ENCODE results near the gene TOMM70. TPM values are rescaled to one million over a fixed set of nuclear protein-coding genes. Genes with fewer than 3 reads are reported as not detected.

Gene TOMM70
- total RNA-seq, 3 donors from 2014 or later, result 37.4 to 50.4 (median 44.2) TPM

DNA sequence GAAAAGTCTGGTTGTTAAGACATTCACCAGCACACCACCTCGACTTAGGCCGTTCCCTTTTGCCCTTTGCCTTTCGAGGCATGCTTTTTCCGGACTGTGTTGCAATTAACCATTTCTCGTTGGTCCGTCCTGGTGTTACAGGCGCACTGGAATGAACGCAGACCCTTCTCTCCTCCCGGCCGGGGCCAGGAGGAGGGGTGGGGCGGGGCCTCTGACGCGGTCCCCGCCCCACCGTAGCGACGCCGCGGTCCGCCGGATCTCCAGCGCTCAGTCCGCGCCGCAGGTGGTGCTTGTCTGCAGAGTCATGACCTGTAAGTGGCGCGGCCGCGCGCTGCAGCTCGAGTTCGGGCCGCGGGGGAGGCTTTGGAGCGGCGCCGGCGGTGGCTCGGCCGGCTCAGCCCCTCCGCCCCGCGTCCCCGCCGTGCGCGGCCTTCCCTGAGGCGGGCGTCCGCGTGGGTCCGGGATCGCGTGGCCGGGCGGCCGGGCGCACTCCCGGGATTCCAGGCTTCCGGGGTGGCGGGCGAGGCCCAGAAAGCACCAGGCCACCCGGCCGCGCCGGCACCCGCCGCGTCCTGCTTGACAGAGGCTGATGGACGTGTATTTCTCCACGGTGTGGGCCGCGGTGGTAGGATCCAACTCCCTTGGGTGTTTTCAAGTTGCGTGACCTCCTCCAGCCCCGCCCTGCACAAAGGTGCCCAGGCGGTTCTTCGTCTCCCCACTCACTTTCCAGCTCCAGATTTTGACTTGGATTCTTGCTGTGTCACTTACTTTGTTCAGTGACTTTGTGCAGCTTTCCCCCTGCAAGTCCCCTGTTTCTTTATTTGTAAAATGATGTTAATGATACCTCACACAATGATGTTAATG lies 66.2 kb downstream of the TOMM70 start, which contains the start of gene NIT2:
TSS of gene NIT2 (plus strand) at position 270 of the 864 bp plus-strand sequence. CDS start at position 305, 35 bp downstream.
- Histone ChIP-seq H3K4me3 (peak within 1 kb of the TSS; percentile 51), H3K9me3 (no peaks in the 10 kb centered on the region), H3K4me1 (ENCODE audit: low read depth) (no peaks in the 10 kb centered on the region), H3K36me3 (ENCODE audit: low read depth) (no peaks in the 10 kb centered on the region)
- TF ChIP-seq, protein P1, sequence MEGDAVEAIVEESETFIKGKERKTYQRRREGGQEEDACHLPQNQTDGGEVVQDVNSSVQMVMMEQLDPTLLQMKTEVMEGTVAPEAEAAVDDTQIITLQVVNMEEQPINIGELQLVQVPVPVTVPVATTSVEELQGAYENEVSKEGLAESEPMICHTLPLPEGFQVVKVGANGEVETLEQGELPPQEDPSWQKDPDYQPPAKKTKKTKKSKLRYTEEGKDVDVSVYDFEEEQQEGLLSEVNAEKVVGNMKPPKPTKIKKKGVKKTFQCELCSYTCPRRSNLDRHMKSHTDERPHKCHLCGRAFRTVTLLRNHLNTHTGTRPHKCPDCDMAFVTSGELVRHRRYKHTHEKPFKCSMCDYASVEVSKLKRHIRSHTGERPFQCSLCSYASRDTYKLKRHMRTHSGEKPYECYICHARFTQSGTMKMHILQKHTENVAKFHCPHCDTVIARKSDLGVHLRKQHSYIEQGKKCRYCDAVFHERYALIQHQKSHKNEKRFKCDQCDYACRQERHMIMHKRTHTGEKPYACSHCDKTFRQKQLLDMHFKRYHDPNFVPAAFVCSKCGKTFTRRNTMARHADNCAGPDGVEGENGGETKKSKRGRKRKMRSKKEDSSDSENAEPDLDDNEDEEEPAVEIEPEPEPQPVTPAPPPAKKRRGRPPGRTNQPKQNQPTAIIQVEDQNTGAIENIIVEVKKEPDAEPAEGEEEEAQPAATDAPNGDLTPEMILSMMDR (IDR thresholded peaks at IDR 0.05), result no peak
- intact Hi-C loops (cut with DNase I, micrococcal nuclease), result no loop called here
- ATAC-seq (peak; percentile 98), DNase-seq (peak; percentile 87 to 92 (median 88))

DNA sequence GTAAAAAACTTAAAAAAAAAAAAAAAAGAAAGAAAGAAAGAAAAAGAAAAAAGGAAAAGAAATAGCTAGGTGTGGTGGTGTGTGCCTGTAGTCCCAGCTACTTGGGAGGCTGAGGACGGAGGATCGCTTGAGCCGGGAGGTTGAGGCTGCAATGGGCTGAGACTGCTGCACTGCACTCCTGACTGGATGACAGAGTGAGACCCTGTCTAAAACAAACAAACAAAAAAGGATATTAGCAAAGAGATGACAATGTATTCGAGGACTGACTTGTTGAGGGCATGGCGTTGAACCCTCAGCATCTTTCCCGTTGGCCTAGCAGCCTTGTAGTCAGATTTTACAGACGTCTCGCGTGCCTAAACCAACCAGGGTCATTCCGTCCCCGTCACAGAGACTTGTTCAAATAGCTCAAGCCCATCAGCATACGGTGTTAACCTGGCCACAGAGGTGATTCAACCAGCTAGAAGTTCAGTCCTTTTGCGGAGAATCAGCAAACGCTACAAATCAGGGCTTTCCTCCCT lies 66.9 kb downstream of the TOMM70 start:
- peak overlapping the region; percentile 51 for H3K4me3 ChIP-seq
- no peaks in the 10 kb centered on the region for H3K4me1 ChIP-seq (ENCODE audit: low read depth)
- TF ChIP-seq, protein P1 (IDR thresholded peaks at IDR 0.05), result no peak
- intact Hi-C loops (cut with DNase I, micrococcal nuclease), result no loop called here
- DNase-seq (no peak), ATAC-seq (peak; percentile 7)
- H3K9me3 ChIP-seq, result no peaks in the 10 kb centered on the region
- no peaks in the 10 kb centered on the region for H3K36me3 ChIP-seq (ENCODE audit: low read depth)

DNA sequence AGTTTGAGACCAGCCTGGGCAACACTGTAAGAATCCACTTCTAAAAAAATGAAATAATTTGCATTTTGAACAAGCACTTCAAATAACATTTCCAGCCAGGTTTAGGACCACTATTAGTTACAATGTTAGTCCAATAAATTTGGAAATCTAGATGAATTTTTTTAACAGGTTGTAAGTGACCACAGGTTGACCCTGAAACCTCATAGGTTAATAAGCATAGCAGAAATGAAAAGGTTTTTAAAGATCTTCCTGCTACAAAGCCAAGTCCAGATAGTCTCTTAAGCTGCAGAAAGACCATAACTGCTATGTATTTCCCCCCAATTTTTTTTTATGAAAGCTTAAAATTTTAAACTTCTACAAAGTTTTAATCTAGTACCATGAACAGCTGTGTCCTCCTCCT lies 67.8 kb downstream of the TOMM70 start:
- ATAC-seq (no peak), DNase-seq (no peak)
- intact Hi-C loops (cut with DNase I, micrococcal nuclease), result no loop called here
- no peaks in the 10 kb centered on the region for H3K36me3 ChIP-seq (ENCODE audit: low read depth)
- no peaks in the 10 kb centered on the region for H3K9me3 ChIP-seq
- TF ChIP-seq, protein P1 (IDR thresholded peaks at IDR 0.05), result no peak
- no peaks in the 10 kb centered on the region for H3K4me1 ChIP-seq (ENCODE audit: low read depth)
- no peak overlapping the region for H3K4me3 ChIP-seq

DNA sequence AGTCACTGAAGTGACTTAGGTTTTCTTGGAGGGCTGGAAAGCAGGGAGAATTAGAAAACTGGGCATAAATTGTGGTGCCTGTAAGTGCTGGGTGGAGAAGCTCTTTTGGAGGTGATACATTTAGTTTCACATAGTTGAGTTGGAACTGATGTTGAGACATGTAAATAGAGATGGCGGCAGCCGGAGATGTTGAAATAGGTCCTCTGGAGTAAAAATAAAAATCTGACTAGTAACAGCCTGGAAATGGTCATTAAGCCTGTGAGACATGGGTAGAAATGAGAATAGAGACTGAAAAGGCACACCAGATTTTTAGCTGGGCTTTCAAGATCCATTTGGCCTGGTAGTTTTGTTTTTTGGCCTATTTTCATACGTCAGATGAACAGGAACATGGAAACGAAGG lies 69.2 kb downstream of the TOMM70 start:
- no peak for ATAC-seq

DNA sequence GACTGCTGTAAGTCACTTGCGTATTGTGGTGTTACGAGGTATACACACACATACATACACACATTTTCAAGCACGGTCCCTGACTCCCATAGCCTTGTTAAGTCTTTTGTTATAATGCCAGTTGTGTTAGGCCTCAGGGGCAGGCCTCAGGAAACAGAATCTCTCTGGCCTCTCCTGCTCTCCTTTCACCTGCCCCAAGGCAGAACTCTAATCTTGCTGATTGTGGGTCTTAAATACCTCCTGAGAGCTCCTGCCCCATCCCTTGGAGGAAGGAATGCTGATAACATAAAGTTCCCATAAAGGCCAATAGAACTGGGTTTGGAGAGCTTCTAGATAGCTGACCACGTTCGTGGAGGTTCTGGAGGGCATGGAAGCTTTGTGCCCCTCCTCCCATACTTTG lies 70.2 kb downstream of the TOMM70 start:
- Histone ChIP-seq H3K4me3 (no peak overlapping the region), H3K4me1 (ENCODE audit: low read depth) (no peaks in the 10 kb centered on the region), H3K9me3 (peaks cover 4% of the 10 kb centered on the region), H3K36me3 (ENCODE audit: low read depth) (no peaks in the 10 kb centered on the region)
- intact Hi-C loops (cut with DNase I, micrococcal nuclease), result no loop called here
- ATAC-seq (no peak), DNase-seq (no peak)
- TF ChIP-seq, protein P1 (IDR thresholded peaks at IDR 0.05), result no peak

More for the DNA sequence above, 69.2 kb downstream of the TOMM70 start:
- Histone ChIP-seq H3K4me1 (ENCODE audit: low read depth) (no peaks in the 10 kb centered on the region), H3K4me3 (no peak overlapping the region), H3K9me3 (peaks cover 4% of the 10 kb centered on the region), H3K36me3 (ENCODE audit: low read depth) (no peaks in the 10 kb centered on the region)
- TF ChIP-seq, protein P1 (IDR thresholded peaks at IDR 0.05), result no peak
- no peak for DNase-seq
- intact Hi-C loops (cut with DNase I, micrococcal nuclease), result no loop called here
